Stimulated activated naive CD4-positive, alpha-beta T cell treated with Interleukin-2 at 50 U/mL for 16 hours (primary cell): Measurements from ENCODE around the gene C16orf89.

Experiments
- DNase-seq: peaks from one replicate; lab custom pipeline; 2025; lab: John Stamatoyannopoulos, UW

C16orf89 gene

DNA sequence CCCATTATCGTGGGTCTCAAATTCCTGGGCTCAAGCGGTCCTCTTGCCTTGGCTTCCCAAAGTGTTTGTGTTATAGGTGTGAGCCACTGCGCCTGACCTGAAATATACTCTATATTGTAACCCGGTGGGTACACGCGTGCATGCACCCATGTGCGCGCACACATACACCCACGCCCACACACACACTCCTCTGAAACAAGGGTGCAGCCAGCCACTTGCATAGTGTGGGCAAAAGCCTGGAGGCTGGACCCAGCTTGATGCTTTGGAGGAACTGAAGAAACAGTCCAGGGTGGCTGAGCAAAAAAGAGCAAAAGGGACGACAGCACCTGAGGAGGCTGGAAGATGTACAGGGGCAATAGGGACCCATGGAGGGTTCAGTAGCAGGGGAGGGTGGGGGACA, 61.9 kb downstream of the C16orf89 start:
- DNase-seq = no peak

GRCh38 chr16:5003211-5003610, 62.5 kb downstream of the C16orf89 start:
- no peak for DNase-seq

GRCh38 chr16:5002699-5003143, 63.0 kb downstream of the C16orf89 start:
- DNase-seq = no peak

GRCh38 chr16:5001986-5002385, 63.8 kb downstream of the C16orf89 start:
- DNase-seq = no peak

DNA sequence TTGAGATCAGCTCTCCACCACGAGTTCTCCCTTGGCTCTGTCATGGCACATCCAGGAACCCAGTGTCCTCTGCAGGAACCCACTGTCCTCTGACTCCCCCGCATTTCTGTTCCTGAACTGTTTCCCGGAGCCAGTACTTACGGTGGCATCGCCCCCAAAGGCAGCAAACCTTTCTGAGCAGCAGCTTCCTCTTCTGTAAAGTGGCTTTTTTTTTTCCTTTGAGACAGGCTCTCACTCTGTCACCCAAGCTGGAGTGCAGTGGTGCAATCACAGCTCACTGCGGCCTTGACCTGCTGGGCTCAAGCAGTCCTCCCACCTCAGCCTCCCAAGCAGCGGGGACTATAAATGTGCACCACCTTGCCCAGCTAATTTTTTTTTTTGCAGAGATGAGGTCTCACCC, 64.2 kb downstream of the C16orf89 start:
- no peak for DNase-seq

GRCh38 chr16:5000573-5001001, 65.2 kb downstream of the C16orf89 start:
- DNase-seq = no peak

GRCh38 chr16:4994719-4995434, 70.9 kb downstream of the C16orf89 start:
- no peak for DNase-seq
